ENCODE results near the gene RNF150. TPM values are rescaled to one million over a fixed set of nuclear protein-coding genes. Genes with fewer than 3 reads are reported as not detected.

The RNF150 gene
- total and polyA plus RNA-seq, 4 donors, result 0.27 to 1.4 (median 0.81) TPM

DNA sequence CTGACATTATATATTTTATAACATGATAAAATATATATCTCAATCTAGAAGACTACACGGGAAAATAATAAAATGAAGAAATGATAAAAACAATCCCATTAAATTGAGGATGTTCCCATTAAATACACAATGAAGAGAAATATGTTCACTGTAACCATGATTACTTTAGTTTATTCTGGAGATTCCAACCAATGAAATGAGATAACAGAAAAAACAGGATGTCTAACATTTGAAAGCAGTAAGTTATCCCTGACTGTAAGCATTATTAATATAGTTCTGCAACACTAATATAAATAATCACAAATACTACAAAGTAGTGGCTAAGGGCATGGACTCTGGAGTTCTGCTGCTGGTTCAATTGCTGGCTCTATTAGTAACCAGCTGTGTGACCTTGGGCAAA lies 169.4 kb downstream of the RNF150 start:
- peaks cover 0 to 2% (median 0%) of the 10 kb centered on the region in 4 donors for H3K27me3 ChIP-seq (ENCODE audit: control insufficient read depth in 4 of 4, insufficient read depth in 4 of 4, low read length in 3 of 4)
- no peak overlapping the region for H3K9ac ChIP-seq (ENCODE audit: low read depth in 1 of 2, low read length in 2 of 2)
- DNase-seq (ENCODE audit: low spot score), result no peak
- no peaks in the 10 kb centered on the region for H3K36me3 ChIP-seq (ENCODE audit: control insufficient read depth in 4 of 4, insufficient read depth in 3 of 4, low read depth in 1 of 4, low read length in 3 of 4)
- 91% methylated on average over 1 of the region's 1 CpG for WGBS
- H3K9me3 ChIP-seq (ENCODE audit: control insufficient read depth in 4 of 4, low read length in 3 of 4), result no peaks in the 10 kb centered on the region
- TF ChIP-seq FOXA2 (IDR thresholded peaks at IDR 0.05), result no peak
- no peak for TF ChIP-seq GABPA (IDR thresholded peaks at IDR 0.05 in 1 of 2, conservative IDR thresholded peaks at IDR 0.05 in 1 of 2)
- TF ChIP-seq RAD21 (IDR thresholded peaks at IDR 0.05), result no peak
- no peak for TF ChIP-seq EGR1 (IDR thresholded peaks at IDR 0.05; ENCODE audit: low read depth in 2 of 2)
- no peak for TF ChIP-seq HNF4A (conservative IDR thresholded peaks at IDR 0.05)
- TF ChIP-seq HNF4G (IDR thresholded peaks at IDR 0.05), result no peak
- no peak for TF ChIP-seq ATF3 (IDR thresholded peaks at IDR 0.05)
- TF ChIP-seq, protein P1, sequence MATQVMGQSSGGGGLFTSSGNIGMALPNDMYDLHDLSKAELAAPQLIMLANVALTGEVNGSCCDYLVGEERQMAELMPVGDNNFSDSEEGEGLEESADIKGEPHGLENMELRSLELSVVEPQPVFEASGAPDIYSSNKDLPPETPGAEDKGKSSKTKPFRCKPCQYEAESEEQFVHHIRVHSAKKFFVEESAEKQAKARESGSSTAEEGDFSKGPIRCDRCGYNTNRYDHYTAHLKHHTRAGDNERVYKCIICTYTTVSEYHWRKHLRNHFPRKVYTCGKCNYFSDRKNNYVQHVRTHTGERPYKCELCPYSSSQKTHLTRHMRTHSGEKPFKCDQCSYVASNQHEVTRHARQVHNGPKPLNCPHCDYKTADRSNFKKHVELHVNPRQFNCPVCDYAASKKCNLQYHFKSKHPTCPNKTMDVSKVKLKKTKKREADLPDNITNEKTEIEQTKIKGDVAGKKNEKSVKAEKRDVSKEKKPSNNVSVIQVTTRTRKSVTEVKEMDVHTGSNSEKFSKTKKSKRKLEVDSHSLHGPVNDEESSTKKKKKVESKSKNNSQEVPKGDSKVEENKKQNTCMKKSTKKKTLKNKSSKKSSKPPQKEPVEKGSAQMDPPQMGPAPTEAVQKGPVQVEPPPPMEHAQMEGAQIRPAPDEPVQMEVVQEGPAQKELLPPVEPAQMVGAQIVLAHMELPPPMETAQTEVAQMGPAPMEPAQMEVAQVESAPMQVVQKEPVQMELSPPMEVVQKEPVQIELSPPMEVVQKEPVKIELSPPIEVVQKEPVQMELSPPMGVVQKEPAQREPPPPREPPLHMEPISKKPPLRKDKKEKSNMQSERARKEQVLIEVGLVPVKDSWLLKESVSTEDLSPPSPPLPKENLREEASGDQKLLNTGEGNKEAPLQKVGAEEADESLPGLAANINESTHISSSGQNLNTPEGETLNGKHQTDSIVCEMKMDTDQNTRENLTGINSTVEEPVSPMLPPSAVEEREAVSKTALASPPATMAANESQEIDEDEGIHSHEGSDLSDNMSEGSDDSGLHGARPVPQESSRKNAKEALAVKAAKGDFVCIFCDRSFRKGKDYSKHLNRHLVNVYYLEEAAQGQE (IDR thresholded peaks at IDR 0.05), result no peak
- TF ChIP-seq TAF1 (conservative IDR thresholded peaks at IDR 0.05), result no peak
- no peak for TF ChIP-seq YY1 (IDR thresholded peaks at IDR 0.05)
- no peak for TF ChIP-seq JUND (IDR thresholded peaks at IDR 0.05)
- TF ChIP-seq, protein P2, sequence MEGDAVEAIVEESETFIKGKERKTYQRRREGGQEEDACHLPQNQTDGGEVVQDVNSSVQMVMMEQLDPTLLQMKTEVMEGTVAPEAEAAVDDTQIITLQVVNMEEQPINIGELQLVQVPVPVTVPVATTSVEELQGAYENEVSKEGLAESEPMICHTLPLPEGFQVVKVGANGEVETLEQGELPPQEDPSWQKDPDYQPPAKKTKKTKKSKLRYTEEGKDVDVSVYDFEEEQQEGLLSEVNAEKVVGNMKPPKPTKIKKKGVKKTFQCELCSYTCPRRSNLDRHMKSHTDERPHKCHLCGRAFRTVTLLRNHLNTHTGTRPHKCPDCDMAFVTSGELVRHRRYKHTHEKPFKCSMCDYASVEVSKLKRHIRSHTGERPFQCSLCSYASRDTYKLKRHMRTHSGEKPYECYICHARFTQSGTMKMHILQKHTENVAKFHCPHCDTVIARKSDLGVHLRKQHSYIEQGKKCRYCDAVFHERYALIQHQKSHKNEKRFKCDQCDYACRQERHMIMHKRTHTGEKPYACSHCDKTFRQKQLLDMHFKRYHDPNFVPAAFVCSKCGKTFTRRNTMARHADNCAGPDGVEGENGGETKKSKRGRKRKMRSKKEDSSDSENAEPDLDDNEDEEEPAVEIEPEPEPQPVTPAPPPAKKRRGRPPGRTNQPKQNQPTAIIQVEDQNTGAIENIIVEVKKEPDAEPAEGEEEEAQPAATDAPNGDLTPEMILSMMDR (IDR thresholded peaks at IDR 0.05; ENCODE audit: low read depth, low read length, missing input control), result no peak
- H3K4me1 ChIP-seq (ENCODE audit: control insufficient read depth in 4 of 4, insufficient read depth in 4 of 4, low read length in 3 of 4), result no peaks in the 10 kb centered on the region
- H3K27ac ChIP-seq (ENCODE audit: low read depth in 1 of 2, low read length in 2 of 2), result no peak overlapping the region
- H3K4me3 ChIP-seq (ENCODE audit: low read depth in 1 of 3, low read length in 3 of 3), result no peak overlapping the region

- Histone ChIP-seq H3K36me3 (ENCODE audit: control insufficient read depth in 4 of 4, insufficient read depth in 3 of 4, low read depth in 1 of 4, low read length in 3 of 4) (no peaks in the 10 kb centered on the region), H3K4me1 (ENCODE audit: control insufficient read depth in 4 of 4, insufficient read depth in 4 of 4, low read length in 3 of 4) (no peaks in the 10 kb centered on the region), H3K27ac (ENCODE audit: low read depth in 1 of 2, low read length in 2 of 2) (no peak overlapping the region), H3K9ac (ENCODE audit: low read depth in 1 of 2, low read length in 2 of 2) (no peak overlapping the region), H3K27me3 (ENCODE audit: control insufficient read depth in 4 of 4, insufficient read depth in 4 of 4, low read length in 3 of 4) (no peaks in the 10 kb centered on the region), H3K9me3 (ENCODE audit: control insufficient read depth in 4 of 4, low read length in 3 of 4) (no peaks in the 10 kb centered on the region), H3K4me3 (ENCODE audit: low read depth in 1 of 3, low read length in 3 of 3) (no peak overlapping the region)
- DNase-seq (ENCODE audit: low spot score), result no peak
- 45% methylated on average over 1 of the region's 1 CpG for WGBS
- TF ChIP-seq, protein P2 (IDR thresholded peaks at IDR 0.05; ENCODE audit: low read depth, low read length, missing input control), result no peak
- TF ChIP-seq NR2F2 (IDR thresholded peaks at IDR 0.05) (no peak), SP1 (IDR thresholded peaks at IDR 0.05) (no peak), TAF1 (conservative IDR thresholded peaks at IDR 0.05) (no peak), RAD21 (IDR thresholded peaks at IDR 0.05) (no peak), HNF4G (IDR thresholded peaks at IDR 0.05) (no peak), HNF4A (conservative IDR thresholded peaks at IDR 0.05) (no peak), JUND (IDR thresholded peaks at IDR 0.05) (no peak), FOXA2 (IDR thresholded peaks at IDR 0.05) (no peak), EGR1 (IDR thresholded peaks at IDR 0.05; ENCODE audit: low read depth in 2 of 2) (no peak), GABPA (IDR thresholded peaks at IDR 0.05 in 1 of 2, conservative IDR thresholded peaks at IDR 0.05 in 1 of 2) (no peak), RXRA (IDR thresholded peaks at IDR 0.05) (no peak), YY1 (IDR thresholded peaks at IDR 0.05) (no peak)
- TF ChIP-seq, protein P1 (IDR thresholded peaks at IDR 0.05), result no peak
- TF ChIP-seq, protein P3, sequence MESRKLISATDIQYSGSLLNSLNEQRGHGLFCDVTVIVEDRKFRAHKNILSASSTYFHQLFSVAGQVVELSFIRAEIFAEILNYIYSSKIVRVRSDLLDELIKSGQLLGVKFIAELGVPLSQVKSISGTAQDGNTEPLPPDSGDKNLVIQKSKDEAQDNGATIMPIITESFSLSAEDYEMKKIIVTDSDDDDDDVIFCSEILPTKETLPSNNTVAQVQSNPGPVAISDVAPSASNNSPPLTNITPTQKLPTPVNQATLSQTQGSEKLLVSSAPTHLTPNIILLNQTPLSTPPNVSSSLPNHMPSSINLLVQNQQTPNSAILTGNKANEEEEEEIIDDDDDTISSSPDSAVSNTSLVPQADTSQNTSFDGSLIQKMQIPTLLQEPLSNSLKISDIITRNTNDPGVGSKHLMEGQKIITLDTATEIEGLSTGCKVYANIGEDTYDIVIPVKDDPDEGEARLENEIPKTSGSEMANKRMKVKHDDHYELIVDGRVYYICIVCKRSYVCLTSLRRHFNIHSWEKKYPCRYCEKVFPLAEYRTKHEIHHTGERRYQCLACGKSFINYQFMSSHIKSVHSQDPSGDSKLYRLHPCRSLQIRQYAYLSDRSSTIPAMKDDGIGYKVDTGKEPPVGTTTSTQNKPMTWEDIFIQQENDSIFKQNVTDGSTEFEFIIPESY (IDR thresholded peaks at IDR 0.05), result no peak
- TF ChIP-seq, protein P4, sequence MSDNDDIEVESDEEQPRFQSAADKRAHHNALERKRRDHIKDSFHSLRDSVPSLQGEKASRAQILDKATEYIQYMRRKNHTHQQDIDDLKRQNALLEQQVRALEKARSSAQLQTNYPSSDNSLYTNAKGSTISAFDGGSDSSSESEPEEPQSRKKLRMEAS (IDR thresholded peaks at IDR 0.05), result no peak
These were observed 177.6 kb downstream of the RNF150 start for GRCh38 chr4:140955641-140956040.
